CD4-positive, alpha-beta T cell treated with Interleukin-2 at 100 ng/mL for 4 hours (primary cell): ENCODE measurements around the gene GPLD1.
A peak's percentile ranks its signal among the peaks of the same experiment; 100 is the strongest.

ENCODE experiments used
- DNase-seq: peaks from one replicate; pipeline ENCODE4 v3.0.0-alpha.2; 2020; ENCODE audit warnings: low spot score

Gene GPLD1

DNA sequence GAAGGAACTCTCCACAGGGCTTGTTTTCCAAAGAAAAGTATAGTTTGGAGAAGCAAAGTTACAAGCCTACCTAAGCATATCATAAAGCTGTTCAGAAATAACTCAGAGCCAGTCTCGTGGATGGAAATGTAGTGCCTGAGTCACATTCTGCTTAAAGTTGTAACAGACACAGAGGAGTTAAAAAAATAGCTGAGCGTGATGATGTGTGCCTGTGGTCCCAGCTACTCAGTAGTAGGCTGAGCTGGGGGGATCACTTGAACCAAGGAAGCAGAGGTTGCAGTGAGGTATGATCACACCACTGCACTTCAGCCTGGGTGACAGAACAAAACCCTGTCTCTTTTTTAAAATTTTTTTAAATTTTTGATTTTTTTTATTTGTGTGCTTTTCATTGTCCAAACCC is 12.0 kb upstream of the GPLD1 start:
- no peak for DNase-seq

DNA sequence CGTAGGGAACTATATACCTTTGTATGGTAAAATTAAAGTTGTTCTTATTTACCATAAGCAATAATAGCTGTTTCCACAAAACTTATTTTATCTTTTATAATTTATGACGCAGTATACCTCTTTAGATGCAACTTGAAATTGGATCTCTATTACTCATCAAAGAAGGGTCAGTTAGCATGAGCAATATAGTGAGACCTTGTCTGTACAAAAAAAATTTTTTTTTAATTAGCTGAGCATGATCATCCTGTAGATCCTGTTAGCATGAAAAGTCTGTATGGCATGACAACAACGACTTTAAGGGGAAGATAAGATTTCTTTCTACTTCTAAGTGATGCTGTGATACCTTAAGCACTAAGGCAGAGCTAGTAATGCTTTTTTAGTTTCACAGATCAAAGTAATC is 11.3 kb upstream of the GPLD1 start:
- DNase-seq, result no peak

DNA sequence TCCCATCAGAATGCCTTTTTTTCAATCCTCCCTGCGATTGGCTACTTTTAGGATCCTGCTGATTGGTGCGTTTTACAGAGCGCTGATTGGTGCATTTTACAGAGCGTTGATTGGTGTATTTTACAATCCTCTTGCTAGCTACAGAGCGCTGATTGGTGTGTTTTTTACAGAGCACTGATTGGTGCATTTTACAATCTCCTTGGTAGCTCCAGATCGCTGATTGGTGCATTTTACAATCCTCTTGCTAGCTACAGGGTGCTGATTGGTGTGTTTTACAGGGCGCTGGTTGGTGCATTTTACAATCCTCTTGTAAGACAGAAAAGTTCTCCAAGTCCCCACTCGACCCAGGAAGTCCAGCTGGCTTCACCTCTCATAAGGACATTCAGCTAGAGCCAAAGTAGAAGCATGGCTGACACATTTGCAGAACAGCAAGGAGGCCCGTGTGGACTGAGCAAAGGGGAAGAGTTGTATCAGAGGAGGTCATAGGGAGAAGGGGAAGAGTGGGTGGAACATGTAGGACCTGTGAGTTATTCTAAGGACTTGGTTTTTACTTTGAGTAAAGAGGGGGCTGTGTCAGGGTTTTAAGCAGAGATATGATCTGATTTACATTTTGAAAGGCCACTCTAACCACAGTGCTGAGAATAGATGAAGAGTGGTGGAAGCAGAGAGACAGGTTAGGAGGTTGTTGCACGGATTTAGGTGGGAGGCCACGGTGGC is 8.0 kb upstream of the GPLD1 start:
- no peak for DNase-seq

DNA sequence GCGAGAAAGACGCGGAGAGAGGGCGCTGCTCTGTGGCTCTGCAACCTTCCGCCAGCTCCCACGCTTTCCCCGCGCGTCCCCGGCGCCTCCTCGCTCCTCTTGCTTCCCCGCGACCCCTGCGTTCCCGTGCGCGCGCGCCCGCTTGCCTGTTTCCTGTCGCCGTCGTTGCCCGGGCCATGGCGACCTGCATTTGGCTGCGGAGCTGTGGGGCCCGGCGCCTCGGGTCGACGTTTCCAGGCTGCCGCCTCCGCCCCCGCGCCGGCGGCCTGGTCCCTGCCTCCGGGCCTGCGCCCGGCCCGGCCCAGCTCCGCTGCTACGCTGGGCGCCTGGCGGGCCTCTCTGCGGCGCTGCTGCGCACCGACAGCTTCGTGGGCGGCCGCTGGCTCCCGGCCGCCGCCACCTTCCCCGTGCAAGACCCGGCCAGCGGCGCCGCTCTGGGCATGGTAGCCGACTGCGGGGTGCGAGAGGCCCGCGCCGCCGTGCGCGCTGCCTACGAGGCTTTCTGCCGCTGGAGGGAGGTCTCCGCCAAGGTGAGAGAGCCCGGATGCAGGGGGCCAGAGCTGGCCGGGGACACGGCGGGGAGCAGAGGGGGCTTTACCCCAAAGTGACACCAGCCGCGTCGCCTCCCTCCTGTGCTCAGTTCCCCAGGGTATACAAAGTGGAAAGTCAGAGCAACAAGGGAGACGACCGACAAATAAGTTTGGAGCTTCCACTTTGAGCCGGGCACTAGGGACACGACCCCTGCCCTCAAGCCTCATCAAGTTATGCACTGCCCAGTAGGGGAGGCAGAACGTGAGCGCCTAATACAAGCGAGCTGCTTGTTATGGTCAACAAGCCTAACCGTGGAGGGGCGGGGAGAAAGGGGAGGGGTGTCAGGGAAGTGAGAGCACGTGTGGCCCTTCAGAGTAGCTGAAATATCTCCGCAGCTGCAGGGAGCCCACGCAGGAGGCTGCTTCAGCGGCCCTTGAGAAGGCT is 5.7 kb upstream of the GPLD1 start, which contains the start of gene ALDH5A1:
ALDH5A1 (plus strand) TSS at position 149 of the 975 bp plus-strand sequence; CDS start at position 177, 28 bp downstream.
- peak; percentile 73 for DNase-seq

DNA sequence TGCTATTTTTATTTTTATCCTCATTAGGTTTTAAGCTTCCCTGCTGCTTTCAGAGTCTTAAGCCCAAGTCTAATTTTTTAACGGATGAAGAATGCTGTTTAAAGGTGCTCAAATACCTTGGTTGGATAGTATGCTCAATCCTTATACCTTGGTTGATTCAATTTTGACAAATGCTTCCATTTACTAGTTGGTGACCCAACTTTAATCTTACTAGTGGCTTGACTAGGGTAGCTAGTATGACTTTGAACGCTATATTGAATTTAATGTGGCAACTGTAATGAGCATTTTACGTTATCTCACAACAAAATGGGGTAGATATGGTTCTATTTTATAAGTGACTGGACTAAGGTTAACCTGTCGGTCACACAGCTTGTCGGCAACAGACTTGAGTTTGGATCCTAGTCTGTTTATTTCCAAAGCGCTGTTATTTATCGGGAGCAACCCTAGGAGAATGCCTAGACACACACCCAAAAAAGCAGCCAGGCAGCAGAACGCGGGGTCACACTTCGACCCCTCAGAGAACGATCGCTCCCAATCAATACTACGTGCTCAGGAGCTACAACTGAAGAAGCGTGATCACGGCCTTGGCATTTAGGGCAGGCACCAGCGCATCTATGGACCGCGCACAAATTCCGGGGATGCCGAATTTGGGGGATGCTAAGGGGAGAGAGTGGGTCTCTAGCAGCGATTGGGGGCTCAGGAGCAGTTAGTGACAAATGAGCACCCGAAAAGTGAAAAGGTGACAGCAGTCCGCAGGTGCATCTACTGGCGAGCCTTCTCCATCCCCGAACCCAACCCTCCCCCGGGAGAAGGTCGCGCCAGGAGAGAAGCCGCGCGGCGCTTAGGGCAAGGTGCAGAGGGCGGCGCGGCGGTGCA is 4.8 kb upstream of the GPLD1 start:
- no peak for DNase-seq

DNA sequence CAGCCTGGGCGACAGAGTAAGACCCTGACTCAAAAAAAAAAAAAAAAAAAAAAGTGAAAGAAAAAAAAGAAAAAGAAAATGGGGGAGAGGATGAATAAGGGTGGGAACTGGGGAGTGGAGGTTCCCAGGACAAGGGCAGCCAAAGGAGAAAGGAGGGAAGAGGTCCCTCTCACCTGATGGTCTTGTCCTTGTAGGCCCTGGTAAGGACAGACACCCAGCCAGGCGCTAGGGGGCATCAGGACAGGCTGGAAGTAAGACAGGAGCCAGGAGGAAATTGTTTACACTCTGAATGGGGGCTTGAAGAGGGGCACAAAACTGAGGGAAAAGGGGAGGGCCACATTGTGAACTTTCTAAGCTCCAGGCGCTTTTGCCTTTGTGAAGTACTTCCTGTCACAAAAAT is 3.1 kb upstream of the GPLD1 start:
- DNase-seq, result no peak

DNA sequence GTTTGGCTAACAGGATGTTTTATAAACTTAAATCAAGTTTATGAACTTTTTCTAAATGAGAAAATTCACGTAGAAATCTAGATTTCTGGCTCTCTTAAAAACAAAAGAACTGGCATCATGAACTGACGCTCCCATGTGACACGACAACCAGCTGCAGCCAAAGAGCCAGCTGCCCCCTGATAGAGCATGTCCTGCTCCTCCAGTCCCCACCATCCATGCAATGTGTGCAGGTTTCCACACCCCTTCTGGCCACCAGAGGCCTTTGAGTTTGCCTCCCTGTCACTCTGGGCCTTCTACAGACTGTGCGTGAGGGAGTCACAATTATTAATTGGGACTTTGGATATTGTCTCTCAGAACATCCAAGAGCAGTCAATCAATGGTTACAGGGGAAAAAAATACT is 1.6 kb upstream of the GPLD1 start:
- DNase-seq, result no peak

DNA sequence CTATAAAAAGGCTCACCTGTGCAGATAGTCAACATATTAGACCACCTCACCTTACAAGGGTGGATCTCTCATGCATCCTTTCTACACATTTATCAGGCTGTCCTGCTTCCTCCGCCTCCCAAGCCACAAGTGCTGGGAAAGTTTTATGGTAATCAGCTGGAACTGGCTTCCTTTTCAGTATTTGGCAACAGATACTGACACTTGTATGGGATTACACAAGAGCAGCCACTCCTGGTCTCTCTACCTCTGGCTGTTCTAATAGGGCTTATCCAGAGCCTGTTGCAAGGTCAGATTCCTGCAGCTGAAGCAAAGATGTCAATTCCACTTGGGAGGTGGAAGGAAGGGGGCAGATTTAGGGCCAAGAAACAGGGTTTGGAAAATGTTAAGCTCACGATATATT is 503 bp upstream of the GPLD1 start:
- no peak for DNase-seq

DNA sequence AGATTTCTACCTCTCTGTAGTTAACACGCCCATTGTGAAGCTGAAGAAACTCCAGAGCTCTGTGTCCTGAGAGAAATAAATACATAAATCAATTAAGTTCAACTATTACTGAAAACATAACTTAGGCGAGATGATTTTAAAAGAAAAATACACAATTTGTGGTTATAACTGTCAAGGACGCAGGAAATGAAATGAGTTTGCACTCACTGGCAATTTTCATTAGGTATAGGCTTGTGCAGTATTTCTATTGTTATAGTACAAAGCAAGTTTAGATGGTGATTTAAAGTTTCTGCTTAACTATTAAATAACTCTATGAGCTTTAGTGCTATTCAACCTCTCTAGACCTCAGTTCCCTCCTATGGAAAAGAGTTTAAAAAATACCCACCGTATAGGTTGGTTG is 3.3 kb downstream of the GPLD1 start:
- no peak for DNase-seq

DNA sequence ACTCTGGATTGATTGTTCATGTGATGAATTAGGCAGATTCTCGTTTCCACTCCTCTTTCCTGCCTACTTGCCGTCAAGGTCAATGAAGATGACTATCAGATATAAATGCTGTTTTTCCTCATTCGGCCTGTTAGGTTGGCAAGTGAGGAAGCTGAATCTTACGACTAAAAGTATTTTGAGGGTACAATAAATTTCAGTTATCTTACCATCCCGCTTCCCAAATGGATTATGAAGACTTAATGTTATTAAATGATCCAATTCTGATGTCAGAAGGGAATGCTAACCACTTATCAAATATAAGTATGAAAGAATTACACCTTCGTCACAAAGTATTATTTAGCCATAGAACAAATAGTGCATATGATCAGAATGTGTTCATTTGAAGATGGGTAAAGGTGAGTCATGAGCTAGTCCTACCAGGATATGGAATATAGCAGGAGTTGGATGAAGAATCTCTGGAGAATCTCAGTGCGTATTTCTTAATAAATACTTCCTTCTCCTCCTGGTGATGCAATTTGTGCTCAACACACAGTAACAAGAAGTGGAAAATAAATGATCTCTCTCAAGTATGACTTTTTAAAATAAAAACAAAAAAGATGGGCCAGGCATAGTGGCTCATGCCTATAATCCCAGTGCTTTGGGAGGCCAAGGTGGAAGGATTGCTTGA is 4.6 kb downstream of the GPLD1 start:
- no peak for DNase-seq

DNA sequence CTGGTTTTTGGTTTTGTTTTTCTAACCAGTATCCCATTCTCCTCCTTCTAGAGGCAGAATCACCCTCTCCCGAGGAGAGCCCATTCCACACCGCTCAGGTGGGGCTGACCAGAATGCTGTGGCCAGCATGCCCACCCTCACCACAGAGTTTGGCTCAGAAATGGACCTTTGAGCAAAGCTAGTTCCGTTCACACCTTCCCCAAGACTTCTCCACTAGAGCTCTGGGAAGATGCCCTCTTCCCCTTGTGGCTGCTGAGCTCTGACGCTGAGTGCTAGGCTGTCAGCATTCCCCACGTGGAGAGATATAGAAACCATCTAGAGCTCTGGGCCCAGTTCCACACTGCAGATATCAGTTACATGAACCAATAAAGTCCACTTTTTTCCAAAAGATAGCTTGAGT is 7.9 kb downstream of the GPLD1 start:
- DNase-seq, result no peak

DNA sequence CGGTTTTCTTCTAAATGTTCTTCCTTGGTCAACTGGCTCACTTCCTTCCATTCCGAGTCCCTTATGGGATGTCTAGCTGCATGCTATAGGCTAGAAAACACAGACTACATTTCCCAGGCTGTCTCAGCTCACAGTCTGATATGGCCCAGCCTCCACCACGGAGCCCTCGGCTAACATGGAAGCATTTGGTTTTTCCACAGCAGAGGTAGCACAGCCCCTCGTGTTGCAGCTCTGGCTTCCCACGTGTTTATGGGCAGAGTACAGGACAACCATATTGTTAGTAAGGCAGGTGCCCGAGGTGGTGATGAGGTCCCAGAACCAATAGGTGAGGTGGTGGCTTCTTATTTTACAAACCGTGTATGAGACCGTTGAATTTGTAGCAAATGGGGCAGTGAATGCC is 8.7 kb downstream of the GPLD1 start:
- no peak for DNase-seq

DNA sequence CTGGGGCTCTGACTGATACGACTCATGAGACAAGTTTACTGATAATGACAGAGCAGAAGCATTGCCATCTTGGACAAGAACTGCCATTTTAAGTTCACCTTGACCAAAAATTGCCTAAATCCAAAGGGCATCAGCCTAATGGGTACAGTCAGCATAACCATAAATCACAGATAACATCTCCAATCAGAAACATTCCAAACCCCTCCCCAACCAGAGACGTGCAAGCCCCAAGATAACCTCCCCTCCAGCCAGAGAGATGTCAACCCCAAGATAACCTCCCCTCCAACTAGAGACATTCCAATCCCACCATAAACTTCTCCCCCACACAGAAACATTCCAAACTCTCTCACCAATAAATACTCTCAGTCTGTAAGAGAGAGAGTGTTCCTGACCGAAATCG is 10.5 kb downstream of the GPLD1 start:
- DNase-seq, result no peak

DNA sequence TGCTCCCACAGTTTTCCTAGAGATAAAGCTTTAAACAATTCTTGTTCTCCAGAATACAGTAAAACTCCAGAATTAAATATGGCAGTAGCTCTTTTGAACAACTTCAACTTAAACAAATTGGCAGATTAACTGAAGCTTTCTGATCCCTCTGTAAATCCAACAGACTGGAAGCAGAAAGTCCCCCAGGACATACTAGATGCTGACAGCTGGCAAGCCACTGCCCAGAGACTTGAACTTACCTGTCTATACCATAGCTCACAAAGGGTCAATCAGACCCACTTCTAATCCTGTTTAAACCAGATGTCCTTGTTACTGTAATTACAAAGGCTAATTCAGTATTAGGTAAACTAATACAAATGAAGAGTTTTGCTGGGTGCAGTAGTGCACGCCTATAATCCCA is 12.3 kb downstream of the GPLD1 start:
- DNase-seq, result no peak

DNA sequence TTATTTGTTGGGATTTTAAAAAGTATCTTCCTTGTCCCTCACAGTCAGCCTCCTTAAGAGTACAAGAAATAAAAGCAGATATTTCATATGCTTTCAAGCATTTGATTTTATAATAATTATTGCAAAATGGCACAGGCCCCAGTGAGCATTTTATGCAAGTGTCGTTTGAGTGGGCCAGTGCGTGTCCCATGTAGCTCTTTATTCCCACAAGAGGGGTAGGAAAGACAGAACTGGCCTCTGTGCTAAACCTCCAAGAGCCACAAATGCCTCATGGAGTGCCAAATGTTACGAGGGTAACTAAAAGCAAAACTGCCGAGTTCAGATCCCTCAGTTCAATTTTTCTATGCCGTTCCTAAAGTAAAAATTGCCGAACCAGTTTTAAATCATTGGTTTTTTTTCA is 12.7 kb downstream of the GPLD1 start:
- no peak for DNase-seq

DNA sequence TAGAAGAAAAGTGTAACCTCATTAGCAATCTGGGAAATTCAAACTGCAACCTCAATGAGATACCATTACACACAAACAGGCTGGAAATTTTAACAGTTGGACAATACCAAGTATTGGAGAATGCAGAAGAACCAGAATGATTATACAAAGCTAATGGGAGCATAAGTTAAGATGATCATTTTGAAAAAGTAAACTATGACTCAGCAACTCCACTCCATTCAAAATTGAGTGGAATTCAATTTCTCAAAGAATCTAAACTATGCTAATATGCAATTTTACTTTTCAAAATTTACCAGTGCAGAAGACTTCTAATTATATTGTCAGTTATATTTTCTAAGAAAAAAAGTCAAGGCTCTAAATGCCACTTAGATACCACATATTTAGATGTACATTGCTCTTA is 17.2 kb downstream of the GPLD1 start:
- no peak for DNase-seq

DNA sequence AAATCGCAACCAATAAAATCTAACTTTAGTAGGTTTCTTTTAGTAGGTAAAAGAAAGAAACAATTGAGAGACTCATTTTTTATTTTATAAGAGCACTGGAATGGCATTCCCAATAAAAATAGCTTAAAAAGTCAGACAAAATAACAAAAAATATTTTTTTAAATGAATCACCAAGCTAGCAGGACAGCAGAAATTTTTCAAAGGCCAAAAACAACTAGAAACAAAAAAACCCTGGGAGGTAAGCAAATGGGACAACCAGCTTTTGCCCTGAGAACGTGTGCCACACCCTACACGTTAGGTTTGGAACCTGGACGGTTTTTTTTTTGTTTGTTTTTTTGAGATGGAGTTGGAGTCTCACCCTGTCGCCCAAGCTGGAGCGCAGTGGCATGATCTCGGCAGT is 19.6 kb downstream of the GPLD1 start:
- DNase-seq, result no peak

DNA sequence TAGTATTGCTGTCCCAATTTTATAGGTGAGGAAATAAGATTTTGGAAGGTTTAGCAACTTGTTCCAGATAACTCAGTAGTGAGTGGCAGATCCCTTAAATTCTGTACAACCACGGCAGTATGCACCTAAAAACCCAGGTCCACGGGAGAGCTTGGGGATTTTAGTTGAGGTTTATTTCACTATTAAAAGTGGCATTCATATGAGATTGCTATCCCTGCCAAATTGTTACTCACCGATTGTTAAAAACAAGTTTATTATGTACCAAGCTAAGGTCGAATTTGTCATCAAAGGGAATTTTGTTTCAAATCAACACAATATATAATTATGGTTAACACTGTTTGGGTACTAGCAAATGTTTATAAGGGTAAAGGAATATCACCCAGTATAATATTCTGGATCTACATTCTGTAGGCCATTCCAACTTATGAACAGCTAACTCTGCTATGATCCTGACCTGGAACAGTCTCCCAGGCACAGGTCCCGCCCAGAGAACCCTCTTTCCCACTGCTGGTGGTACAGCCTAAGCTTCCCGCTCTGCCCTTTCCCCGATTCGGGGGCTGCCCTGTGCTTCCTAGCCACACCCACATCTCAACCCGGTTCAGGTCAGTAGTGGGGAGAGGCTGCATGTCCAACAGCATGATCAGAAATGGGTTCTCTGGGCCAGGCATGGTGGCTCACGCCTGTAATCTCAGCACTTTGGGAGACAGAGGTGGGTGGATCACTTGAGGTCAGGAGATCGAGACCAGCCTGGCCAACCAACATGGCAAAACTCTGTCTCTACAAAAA is 24.9 kb downstream of the GPLD1 start:
- no peak for DNase-seq

DNA sequence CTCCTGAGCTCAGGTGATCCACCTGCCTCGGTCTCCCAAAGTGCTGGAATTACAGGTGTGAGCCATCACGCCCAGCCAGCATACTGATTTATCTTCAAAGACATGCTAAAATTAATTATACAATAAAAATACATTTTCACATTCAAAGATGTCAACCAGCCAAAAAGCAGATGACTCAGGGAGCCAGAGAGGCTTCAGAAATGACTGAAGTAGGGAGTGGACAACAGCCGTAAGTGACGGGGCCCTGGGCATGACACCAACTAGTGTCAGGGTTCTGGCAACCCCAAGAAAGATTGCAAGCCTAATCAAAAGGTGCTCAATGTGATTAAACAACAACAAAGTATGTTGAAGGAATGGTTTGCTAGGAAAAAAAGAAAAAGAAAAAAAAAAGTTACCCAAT is 28.4 kb downstream of the GPLD1 start:
- no peak for DNase-seq

DNA sequence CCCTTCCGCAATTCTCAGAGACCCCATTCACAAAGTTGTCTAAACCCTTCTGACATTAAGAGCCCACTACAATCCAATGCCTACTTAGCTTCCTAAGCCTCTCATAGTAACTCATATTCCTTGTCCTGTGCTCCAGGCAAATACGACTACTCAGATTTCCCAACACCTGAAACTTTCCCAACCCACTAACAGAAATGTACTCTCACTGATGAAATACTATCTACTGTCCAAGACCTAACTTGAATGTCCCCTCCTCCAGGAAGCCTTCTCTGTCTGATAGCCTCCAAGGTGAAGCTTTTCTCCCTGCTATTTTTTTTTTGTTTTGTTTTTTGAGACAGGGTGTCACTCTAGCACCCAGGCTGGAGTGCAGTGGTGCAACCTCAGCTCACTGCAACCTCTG is 30.4 kb downstream of the GPLD1 start:
- DNase-seq, result no peak

DNA sequence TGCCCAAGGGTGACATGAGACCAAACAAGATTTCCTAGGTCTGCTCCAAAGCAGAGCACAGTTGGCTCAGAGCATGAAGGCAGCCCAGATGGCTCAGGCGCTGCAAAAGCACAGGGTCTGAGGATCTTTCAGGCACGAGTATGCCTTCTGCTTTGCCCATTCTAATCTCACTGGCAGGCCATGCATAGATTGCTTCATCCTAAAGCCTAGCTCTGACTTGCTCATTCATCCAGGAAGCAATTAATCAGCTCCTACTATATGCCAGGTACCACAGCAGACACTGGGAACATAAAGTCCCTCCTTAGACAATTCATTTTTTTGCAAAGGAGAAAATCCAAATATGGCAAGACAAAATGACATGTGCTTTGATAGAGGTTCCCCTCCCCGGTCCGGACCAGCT is 31.2 kb downstream of the GPLD1 start:
- DNase-seq, result no peak
